Measurements from ENCODE around the gene SLC25A30. TPM values are rescaled to one million over a fixed set of nuclear protein-coding genes. Genes with fewer than 3 reads are reported as not detected.
"Not testable (repeated sequence)": the region's sequence is repeated elsewhere in the genome, so short reads cannot be mapped to it uniquely, and the experiment has no call there.

SLC25A30 gene
- polyA plus RNA-seq, 4 donors: 22.4 to 32.4 (median 29.1) TPM

- DNase-seq (ENCODE audit: low read depth in 4 of 4, low spot score in 3 of 4): peak in 1 of 4 donors; percentile 39
These were observed 24.1 kb downstream of the SLC25A30 start for GRCh38 chr13:45393941-45394570.

- no peak for DNase-seq (ENCODE audit: low read depth in 4 of 4, low spot score in 3 of 4)
These were observed 25.4 kb downstream of the SLC25A30 start for GRCh38 chr13:45392811-45393210.

- no peak for DNase-seq (ENCODE audit: low read depth in 4 of 4, low spot score in 3 of 4)
These were observed 26.2 kb downstream of the SLC25A30 start for GRCh38 chr13:45391926-45392325.

- not testable (repeated sequence) for DNase-seq (ENCODE audit: low read depth in 4 of 4, low spot score in 3 of 4)
These were observed 27.0 kb downstream of the SLC25A30 start for GRCh38 chr13:45391128-45391527.

- not testable (repeated sequence) for DNase-seq (ENCODE audit: low read depth in 4 of 4, low spot score in 3 of 4)
These were observed 27.8 kb downstream of the SLC25A30 start for GRCh38 chr13:45390348-45390747.

- no peak for DNase-seq (ENCODE audit: low read depth in 4 of 4, low spot score in 3 of 4)
These were observed 29.5 kb downstream of the SLC25A30 start for GRCh38 chr13:45388664-45389063.

- not testable (repeated sequence) for DNase-seq (ENCODE audit: low read depth in 4 of 4, low spot score in 3 of 4)
These were observed 31.1 kb downstream of the SLC25A30 start for GRCh38 chr13:45386892-45387575.

- no peak for DNase-seq (ENCODE audit: low read depth in 4 of 4, low spot score in 3 of 4)
These were observed 32.1 kb downstream of the SLC25A30 start for GRCh38 chr13:45385907-45386553.

GRCh38 chr13:45385320-45385719, 32.9 kb downstream of the SLC25A30 start:
- DNase-seq (ENCODE audit: low read depth in 4 of 4, low spot score in 3 of 4): no peak

- no peak for DNase-seq (ENCODE audit: low read depth in 4 of 4, low spot score in 3 of 4)
These were observed 33.5 kb downstream of the SLC25A30 start for GRCh38 chr13:45384474-45385174.

GRCh38 chr13:45382739-45383138, 35.4 kb downstream of the SLC25A30 start:
- not testable (repeated sequence) for DNase-seq (ENCODE audit: low read depth in 4 of 4, low spot score in 3 of 4)

GRCh38 chr13:45381196-45381595, 37.0 kb downstream of the SLC25A30 start:
- DNase-seq (ENCODE audit: low read depth in 4 of 4, low spot score in 3 of 4): no peak

- not testable (repeated sequence) for DNase-seq (ENCODE audit: low read depth in 4 of 4, low spot score in 3 of 4)
These were observed 37.5 kb downstream of the SLC25A30 start for GRCh38 chr13:45380708-45381107.

GRCh38 chr13:45379516-45379915, 38.7 kb downstream of the SLC25A30 start:
- not testable (repeated sequence) for DNase-seq (ENCODE audit: low read depth in 4 of 4, low spot score in 3 of 4)

- not testable (repeated sequence) for DNase-seq (ENCODE audit: low read depth in 4 of 4, low spot score in 3 of 4)
These were observed 39.4 kb downstream of the SLC25A30 start for GRCh38 chr13:45378786-45379185.

- not testable (repeated sequence) for DNase-seq (ENCODE audit: low read depth in 4 of 4, low spot score in 3 of 4)
These were observed 40.9 kb downstream of the SLC25A30 start for GRCh38 chr13:45377314-45377713.

GRCh38 chr13:45376651-45377050, 41.5 kb downstream of the SLC25A30 start:
- DNase-seq (ENCODE audit: low read depth in 4 of 4, low spot score in 3 of 4): not testable (repeated sequence)

GRCh38 chr13:45374917-45375316, 43.3 kb downstream of the SLC25A30 start:
- no peak for DNase-seq (ENCODE audit: low read depth in 4 of 4, low spot score in 3 of 4)

- DNase-seq (ENCODE audit: low read depth in 4 of 4, low spot score in 3 of 4): no peak
These were observed 45.0 kb downstream of the SLC25A30 start for GRCh38 chr13:45373162-45373547.

- DNase-seq (ENCODE audit: low read depth in 4 of 4, low spot score in 3 of 4): no peak
These were observed 45.7 kb downstream of the SLC25A30 start for GRCh38 chr13:45372189-45373161.

Data from right renal pelvis (tissue), 4 donors.